Right atrium auricular region (tissue), 2 donors: Measurements from ENCODE around the gene SCNM1. TPM values are rescaled to one million over a fixed set of nuclear protein-coding genes. Genes with fewer than 3 reads are reported as not detected.

Experiments
- DNase-seq: peaks from one replicate; pipeline ENCODE4 v3.0.0-alpha.2; 2019; ENCODE audit warnings: low spot score
- H3K27ac ChIP-seq, 2 donors: fragments of 200-600 bp; sonication (generic); 1 replicate in 1 of 2; 2 replicates in 1 of 2; pipeline ENCODE4 v1.5.1; 2016 to 2019
- H3K27me3 ChIP-seq, 2 donors: fragments of 200-600 bp; sonication (generic); one replicate each; pipeline versions ENCODE4 v1.5.1 to v1.6.0; 2017 to 2019
- H3K36me3 ChIP-seq: fragments of 200-600 bp; sonication (generic); one replicate; pipeline ENCODE4 v1.5.1; 2016
- H3K4me1 ChIP-seq, 2 donors: fragments of 200-600 bp; sonication (generic); one replicate each; pipeline versions ENCODE4 v1.5.1 to v1.6.0; 2017 to 2019
- H3K4me3 ChIP-seq, 2 donors: fragments of 200-600 bp; sonication (generic); 1 replicate in 1 of 2; 2 replicates in 1 of 2; pipeline ENCODE4 v1.5.1; 2017 to 2019; ENCODE audit warnings: mild to moderate bottlenecking in 1 of 2, moderate library complexity in 1 of 2
- H3K9me3 ChIP-seq, 2 donors: fragments of 200-600 bp; sonication (generic); one replicate each; pipeline ENCODE4 v1.5.1; 2019
- total RNA-seq, 2 donors: library from RNA; depleted of rRNA; stranded (reverse); fragments of >200 nt; gene quantifications; one replicate each; pipeline ENCODE4 v1.1.0, GENCODE V29; 2016
- TF ChIP-seq, protein P1 (sequence below), 2 donors: fragments of 200-600 bp; sonication (generic); IDR thresholded peaks; one replicate each; pipeline ENCODE4 v1.5.1; 2019; ENCODE audit warnings: antibody characterized with exemption in 2 of 2

SCNM1 gene
- total RNA-seq, 2 donors from 2014 or later = 14.4 to 14.7 TPM

DNA sequence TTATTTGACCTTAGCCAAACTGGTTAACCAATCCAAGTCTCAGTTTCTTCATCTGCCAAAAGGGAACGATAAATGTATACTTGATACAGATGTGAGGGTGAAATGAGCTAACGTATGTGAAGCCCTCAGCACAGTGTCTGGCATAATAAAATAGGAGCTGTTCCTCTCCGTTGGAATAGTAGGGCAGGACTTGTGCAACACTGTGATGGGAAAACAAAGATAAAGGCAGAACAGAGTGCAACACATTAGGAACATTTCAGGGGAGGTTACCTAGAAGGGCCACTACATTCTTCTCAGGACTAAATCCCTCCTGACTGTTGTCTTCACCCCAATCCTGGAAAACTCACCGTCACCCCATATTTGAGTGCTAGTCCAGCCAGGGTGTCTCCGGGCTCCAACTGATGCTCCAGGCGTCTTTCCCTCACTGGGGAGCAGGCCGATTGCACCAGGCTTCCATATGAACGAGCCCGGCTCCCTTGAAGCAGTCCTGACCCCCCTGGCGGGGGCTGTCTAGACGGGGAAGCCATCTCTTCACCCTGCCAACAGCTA, 1.1 kb upstream of the SCNM1 start:
- no peak for DNase-seq
- Histone ChIP-seq H3K27me3 (no peaks in the 10 kb centered on the region), H3K4me1 (peaks cover 0 to 35% of the 10 kb centered on the region in 2 donors), H3K27ac (peak overlapping the region; percentile 92 to 95), H3K36me3 (peaks cover 23% of the 10 kb centered on the region), H3K4me3 (peak overlapping the region; percentile 50 to 81), H3K9me3 (no peaks in the 10 kb centered on the region)
- TF ChIP-seq, protein P1, sequence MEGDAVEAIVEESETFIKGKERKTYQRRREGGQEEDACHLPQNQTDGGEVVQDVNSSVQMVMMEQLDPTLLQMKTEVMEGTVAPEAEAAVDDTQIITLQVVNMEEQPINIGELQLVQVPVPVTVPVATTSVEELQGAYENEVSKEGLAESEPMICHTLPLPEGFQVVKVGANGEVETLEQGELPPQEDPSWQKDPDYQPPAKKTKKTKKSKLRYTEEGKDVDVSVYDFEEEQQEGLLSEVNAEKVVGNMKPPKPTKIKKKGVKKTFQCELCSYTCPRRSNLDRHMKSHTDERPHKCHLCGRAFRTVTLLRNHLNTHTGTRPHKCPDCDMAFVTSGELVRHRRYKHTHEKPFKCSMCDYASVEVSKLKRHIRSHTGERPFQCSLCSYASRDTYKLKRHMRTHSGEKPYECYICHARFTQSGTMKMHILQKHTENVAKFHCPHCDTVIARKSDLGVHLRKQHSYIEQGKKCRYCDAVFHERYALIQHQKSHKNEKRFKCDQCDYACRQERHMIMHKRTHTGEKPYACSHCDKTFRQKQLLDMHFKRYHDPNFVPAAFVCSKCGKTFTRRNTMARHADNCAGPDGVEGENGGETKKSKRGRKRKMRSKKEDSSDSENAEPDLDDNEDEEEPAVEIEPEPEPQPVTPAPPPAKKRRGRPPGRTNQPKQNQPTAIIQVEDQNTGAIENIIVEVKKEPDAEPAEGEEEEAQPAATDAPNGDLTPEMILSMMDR (IDR thresholded peaks at IDR 0.05) = no peak

DNA sequence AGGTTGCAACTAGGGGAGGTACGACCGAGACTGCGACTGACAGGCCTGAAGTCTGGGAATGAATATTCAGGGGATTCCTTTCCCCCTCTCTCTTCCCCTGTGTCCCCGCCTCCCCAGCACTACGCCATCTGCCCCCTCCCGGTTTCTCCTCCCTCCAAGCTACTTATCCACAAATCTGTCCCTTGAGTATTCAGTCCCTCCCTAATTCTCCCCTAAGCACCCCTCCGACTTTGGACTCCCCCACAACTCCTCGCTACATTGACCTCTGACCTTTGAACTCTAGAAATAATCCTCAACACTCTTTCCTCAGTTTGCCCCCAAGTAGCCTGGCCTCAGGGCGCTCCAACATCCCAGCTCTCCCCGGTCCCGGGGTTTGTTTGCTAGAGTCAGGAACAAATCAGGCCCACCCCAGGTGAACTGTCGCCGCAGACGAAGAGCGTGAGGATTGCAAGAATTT, 635 bp upstream of the SCNM1 start:
- Histone ChIP-seq H3K36me3 (peaks cover 22% of the 10 kb centered on the region), H3K4me1 (peaks cover 0 to 35% of the 10 kb centered on the region in 2 donors)
- DNase-seq = no peak

DNA sequence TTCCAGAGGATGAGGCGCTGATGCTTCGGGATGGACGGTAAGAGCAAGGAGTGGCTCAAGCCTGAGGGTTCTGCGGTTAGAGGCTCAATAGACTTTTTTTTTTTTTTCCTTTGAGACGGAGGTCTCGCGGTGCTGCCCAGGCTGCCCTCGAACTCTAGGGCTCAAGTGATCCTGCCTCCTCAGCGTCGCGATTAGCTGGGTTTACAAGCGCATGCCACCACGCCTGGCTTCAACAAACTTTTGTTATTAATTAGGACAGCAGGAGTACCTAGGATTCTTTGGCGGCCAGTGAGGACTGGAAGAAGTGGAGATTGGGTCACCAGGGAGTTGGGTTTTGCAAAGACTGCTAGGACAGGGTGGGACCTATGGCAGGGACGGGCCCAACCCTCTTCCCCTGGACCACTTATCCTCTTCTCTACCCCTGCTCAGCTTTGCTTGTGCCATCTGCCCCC, 587 bp downstream of the SCNM1 start:
- Histone ChIP-seq H3K4me3 (peak overlapping the region; percentile 50 to 81), H3K4me1 (peaks cover 0 to 31% of the 10 kb centered on the region in 2 donors), H3K36me3 (peaks cover 20% of the 10 kb centered on the region), H3K9me3 (no peaks in the 10 kb centered on the region), H3K27me3 (no peaks in the 10 kb centered on the region), H3K27ac (peak overlapping the region; percentile 92 to 95)
- TF ChIP-seq, protein P1 (IDR thresholded peaks at IDR 0.05) = no peak
- DNase-seq = no peak

More for the DNA sequence above, 635 bp upstream of the SCNM1 start:
- no peaks in the 10 kb centered on the region for H3K9me3 ChIP-seq
- H3K27ac ChIP-seq = peak overlapping the region; percentile 92 to 95
- TF ChIP-seq, protein P1 (IDR thresholded peaks at IDR 0.05) = no peak
- no peaks in the 10 kb centered on the region for H3K27me3 ChIP-seq
- peak overlapping the region; percentile 50 to 81 for H3K4me3 ChIP-seq

DNA sequence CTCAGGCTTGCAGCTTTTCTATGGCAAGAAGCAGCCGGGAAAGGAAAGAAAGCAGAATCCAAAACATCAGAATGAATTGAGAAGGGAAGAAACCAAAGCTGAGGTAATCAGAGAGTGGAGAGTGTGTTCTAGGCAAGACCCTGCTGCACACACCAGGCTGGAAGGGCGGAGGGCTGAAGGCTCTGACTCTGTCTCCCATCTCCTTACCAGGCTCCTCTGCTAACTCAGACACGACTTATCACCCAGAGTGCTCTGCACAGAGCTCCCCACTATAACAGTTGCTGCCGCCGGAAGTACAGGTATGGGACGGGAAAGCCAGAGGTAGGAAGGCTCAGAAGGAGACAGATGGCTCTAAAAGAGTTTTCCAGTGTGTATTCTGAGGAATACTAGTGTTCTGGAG, 1.2 kb downstream of the SCNM1 start:
- no peak overlapping the region for H3K27ac ChIP-seq
- H3K36me3 ChIP-seq = peaks cover 17% of the 10 kb centered on the region
- no peak for DNase-seq
- no peaks in the 10 kb centered on the region for H3K9me3 ChIP-seq
- TF ChIP-seq, protein P1 (IDR thresholded peaks at IDR 0.05) = no peak
- H3K4me1 ChIP-seq = peaks cover 0 to 31% of the 10 kb centered on the region in 2 donors
- no peaks in the 10 kb centered on the region for H3K27me3 ChIP-seq
- peak overlapping the region in 1 of 2 donors; percentile 81 for H3K4me3 ChIP-seq

DNA sequence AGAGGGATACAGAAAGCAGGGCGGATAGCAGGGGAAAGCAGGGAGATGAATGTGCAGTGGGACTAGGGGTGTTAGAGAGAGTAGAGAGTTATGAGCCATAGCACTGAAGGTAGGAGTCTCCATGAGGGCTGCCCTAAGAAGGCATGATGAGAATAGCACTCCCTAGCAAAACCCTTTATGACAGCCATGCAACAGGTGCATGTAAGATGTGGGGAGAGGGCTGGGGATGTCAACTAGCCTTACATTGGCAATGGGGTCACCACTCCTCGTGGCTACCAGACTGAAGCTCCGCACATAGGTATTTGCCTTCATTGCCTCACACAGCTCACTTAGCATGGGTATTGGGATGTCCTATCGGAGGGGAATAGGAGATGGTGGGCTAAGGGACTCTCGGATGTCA, 5.2 kb downstream of the SCNM1 start:
- H3K36me3 ChIP-seq = peaks cover 23% of the 10 kb centered on the region
- H3K27ac ChIP-seq = no peak overlapping the region
- peaks cover 0 to 20% of the 10 kb centered on the region in 2 donors for H3K4me1 ChIP-seq
- no peaks in the 10 kb centered on the region for H3K27me3 ChIP-seq
- no peaks in the 10 kb centered on the region for H3K9me3 ChIP-seq
- no peak overlapping the region for H3K4me3 ChIP-seq
- DNase-seq = no peak
- TF ChIP-seq, protein P1 (IDR thresholded peaks at IDR 0.05) = no peak
